H1 (cell line): ENCODE data around the gene CSRP1. TPM values are rescaled to one million over a fixed set of nuclear protein-coding genes. Genes with fewer than 3 reads are reported as not detected.

ENCODE experiments used
- CTCF ChIA-PET: fragments of 300-600 bp; sonication (Branson Sonifier 250); formaldehyde crosslinking; loops from one replicate; lab custom pipeline; 2021; ENCODE audit not compliant: partially characterized antibody; lab: Charles Lee
- POLR2A ChIA-PET: fragments of 300-600 bp; sonication (Branson Sonifier 250); formaldehyde crosslinking; loops from one replicate; lab custom pipeline; 2021; ENCODE audit warnings: inconsistent platforms; ENCODE audit not compliant: partially characterized antibody; lab: Charles Lee
- DNase-seq, 2 experiments: peaks; one replicate each; pipeline versions ENCODE4 v3.0.0 to v3.0.0-alpha.2; 2010 to 2022; ENCODE audit warnings: low spot score in 2 of 2, low read depth in 1 of 2, mixed read lengths in 1 of 2
- FAIRE-seq: peaks from 2 replicates; lab custom pipeline; 2011; peaks lifted over from hg19 to GRCh38; lab: Jason Lieb, UNC
- H2AFZ ChIP-seq: 2 replicates; pipeline ENCODE4 v1.8.1; 2012; ENCODE audit warnings: low read length, inconsistent platforms
- H2AK5ac ChIP-seq: 2 replicates; pipeline ENCODE4 v1.6.1; 2013; ENCODE audit warnings: low read depth, low read length
- H2BK120ac ChIP-seq: replicated peaks from 2 replicates; pipeline ENCODE3; 2013; ENCODE audit warnings: low read depth, low read length, inconsistent platforms
- H2BK12ac ChIP-seq: 2 replicates; pipeline ENCODE4 v1.6.1; 2013; ENCODE audit warnings: low read depth, low read length
- H2BK15ac ChIP-seq: 2 replicates; pipeline ENCODE4 v1.6.1; 2013; ENCODE audit warnings: low read length
- H2BK20ac ChIP-seq: 2 replicates; pipeline ENCODE4 v1.6.1; 2013; ENCODE audit warnings: low read length
- H2BK5ac ChIP-seq: 2 replicates; pipeline ENCODE4 v1.6.1; 2013; ENCODE audit warnings: low read depth, low read length
- H3K14ac ChIP-seq: 2 replicates; pipeline ENCODE4 v1.6.1; 2013; ENCODE audit warnings: inconsistent platforms; ENCODE audit not compliant: insufficient read length
- H3K18ac ChIP-seq: 2 replicates; pipeline ENCODE4 v1.6.1; 2013; ENCODE audit warnings: low read length; ENCODE audit errors: extremely low read depth
- H3K23ac ChIP-seq: 2 replicates; pipeline ENCODE4 v1.6.1; 2013; ENCODE audit warnings: inconsistent platforms; ENCODE audit not compliant: insufficient read length
- H3K23me2 ChIP-seq: 2 replicates; pipeline ENCODE4 v1.6.1; 2013; ENCODE audit warnings: low read depth, low read length
- H3K27ac ChIP-seq: 2 replicates; pipeline ENCODE4 v1.6.1; 2011; ENCODE audit warnings: low read depth, low read length, inconsistent platforms
- H3K27me3 ChIP-seq, 4 experiments: replicated peaks in 1 of 4; 1 replicate in 1 of 4; 2 replicates in 3 of 4; pipeline versions ENCODE4 v1.6.1 to v1.8.1; 2011 to 2013; ENCODE audit warnings: low read length in 3 of 4, mild to moderate bottlenecking in 3 of 4, inconsistent platforms in 2 of 4, mixed read lengths in 2 of 4, moderate library complexity in 1 of 4; ENCODE audit not compliant: control insufficient read depth in 3 of 4, insufficient read depth in 3 of 4; ENCODE audit errors: extremely low read depth in 1 of 4
- H3K36me3 ChIP-seq, 4 experiments: 2 replicates each; pipeline versions ENCODE4 v1.6.1 to v1.8.1; 2011 to 2013; ENCODE audit warnings: mild to moderate bottlenecking in 4 of 4, low read length in 3 of 4, moderate library complexity in 2 of 4, control low read depth in 1 of 4, inconsistent platforms in 1 of 4; ENCODE audit not compliant: insufficient read depth in 4 of 4, control insufficient read depth in 2 of 4
- H3K4ac ChIP-seq: replicated peaks from 2 replicates; pipeline ENCODE3; 2013; ENCODE audit warnings: low read length, low read depth, mixed read lengths, inconsistent platforms; ENCODE audit not compliant: insufficient read length
- H3K4me1 ChIP-seq, 4 experiments: replicated peaks in 1 of 4; 1 replicate in 1 of 4; 2 replicates in 3 of 4; pipeline versions ENCODE4 v1.6.1 to v1.8.1; 2011 to 2013; ENCODE audit warnings: low read length in 3 of 4, inconsistent platforms in 2 of 4, mixed read lengths in 1 of 4; ENCODE audit not compliant: insufficient read depth in 4 of 4, control insufficient read depth in 3 of 4
- H3K4me2 ChIP-seq, 2 experiments: 2 replicates each; pipeline versions ENCODE4 v1.6.1 to v1.8.1; 2011 to 2013; ENCODE audit warnings: low read depth in 2 of 2, low read length in 2 of 2, control low read depth in 1 of 2, inconsistent platforms in 1 of 2, mild to moderate bottlenecking in 1 of 2; ENCODE audit not compliant: insufficient read depth in 1 of 2
- H3K4me3 ChIP-seq, 4 experiments: fragments of 200-600, 300-600 bp in 1 of 4; sonication (generic), shearing (Covaris generic), sonication (Bioruptor Twin) in 1 of 4; 2 replicates each; pipeline versions ENCODE4 v1.5.1 to v1.8.1; 2011 to 2016; ENCODE audit warnings: low read length in 4 of 4, low read depth in 3 of 4, control low read depth in 2 of 4, inconsistent platforms in 2 of 4, mild to moderate bottlenecking in 2 of 4, mixed read lengths in 1 of 4, moderate library complexity in 1 of 4; ENCODE audit not compliant: insufficient read depth in 2 of 4; ENCODE audit errors: extremely low read depth in 1 of 4
- H3K56ac ChIP-seq: replicated peaks from 2 replicates; pipeline ENCODE3; 2013; ENCODE audit warnings: low read depth, mild to moderate bottlenecking, mixed read lengths, low read length, inconsistent platforms; ENCODE audit not compliant: insufficient read length
- H3K79me1 ChIP-seq: 2 replicates; pipeline ENCODE4 v1.6.1; 2013; ENCODE audit warnings: low read depth, low read length, control low read depth
- H3K79me2 ChIP-seq, 2 experiments: 2 replicates each; pipeline versions ENCODE4 v1.6.1 to v1.8.1; 2012 to 2013; ENCODE audit warnings: low read length in 2 of 2, mild to moderate bottlenecking in 2 of 2, inconsistent platforms in 1 of 2; ENCODE audit not compliant: insufficient read depth in 2 of 2, control insufficient read depth in 1 of 2
- H3K9ac ChIP-seq, 4 experiments: replicated peaks in 1 of 4; 1 replicate in 1 of 4; 2 replicates in 3 of 4; pipeline versions ENCODE4 v1.6.1 to v1.8.1; 2011 to 2013; ENCODE audit warnings: low read depth in 3 of 4, low read length in 3 of 4, control low read depth in 2 of 4, mild to moderate bottlenecking in 2 of 4, moderate library complexity in 2 of 4, inconsistent platforms in 1 of 4; ENCODE audit errors: extremely low read depth in 1 of 4
- H3K9me3 ChIP-seq, 2 experiments: 2 replicates each; pipeline versions ENCODE4 v1.6.1 to v1.8.1; 2012 to 2013; ENCODE audit warnings: mild to moderate bottlenecking in 2 of 2, moderate library complexity in 2 of 2, control low read depth in 1 of 2, inconsistent platforms in 1 of 2, low read depth in 1 of 2, low read length in 1 of 2, mixed read lengths in 1 of 2; ENCODE audit not compliant: insufficient read depth in 2 of 2
- H4K20me1 ChIP-seq, 2 experiments: replicated peaks in 1 of 2; 2 replicates each; pipeline versions ENCODE3 to v1.8.1; 2011 to 2013; ENCODE audit warnings: inconsistent platforms in 2 of 2, low read length in 2 of 2, mild to moderate bottlenecking in 1 of 2; ENCODE audit not compliant: insufficient read depth in 2 of 2, control insufficient read depth in 1 of 2
- H4K5ac ChIP-seq: 2 replicates; pipeline ENCODE4 v1.6.1; 2013; ENCODE audit warnings: low read length, low read depth, mixed read lengths, inconsistent platforms; ENCODE audit not compliant: insufficient read length
- H4K8ac ChIP-seq: 2 replicates; pipeline ENCODE4 v1.8.0; 2013; ENCODE audit warnings: mild to moderate bottlenecking, moderate library complexity, low read length, inconsistent platforms; ENCODE audit not compliant: insufficient read depth; ENCODE audit errors: extremely low read depth
- H4K91ac ChIP-seq: replicated peaks from 2 replicates; pipeline ENCODE3; 2013; ENCODE audit warnings: low read length, mixed read lengths, inconsistent platforms; ENCODE audit not compliant: insufficient read length
- CHD2 ChIP-seq: IDR thresholded peaks from 2 replicates; pipeline ENCODE4 v1.6.1; 2012; ENCODE audit warnings: low read length, improper control_type of control experiment
- HDAC6 ChIP-seq: IDR thresholded peaks from one replicate; pipeline ENCODE4 v1.7.1; 2012; ENCODE audit warnings: low read depth, mild to moderate bottlenecking, inconsistent platforms, low read length, moderate library complexity
- JUN ChIP-seq: IDR thresholded peaks from 2 replicates; pipeline ENCODE4 v1.6.1; 2011; ENCODE audit warnings: low read depth, mild to moderate bottlenecking, improper control_type of control experiment, low read length
- KDM4A ChIP-seq: IDR thresholded peaks from one replicate; pipeline ENCODE4 v1.7.1; 2012; ENCODE audit warnings: low read depth, mild to moderate bottlenecking, moderate library complexity, low read length, inconsistent platforms; ENCODE audit not compliant: severe bottlenecking
- MAFK ChIP-seq: IDR thresholded peaks from 2 replicates; pipeline ENCODE4 v1.6.1; 2012; ENCODE audit warnings: low read depth, mild to moderate bottlenecking, improper control_type of control experiment, low read length
- POLR2AphosphoS5 ChIP-seq: IDR thresholded peaks from 2 replicates; pipeline ENCODE4 v1.6.1; 2011; ENCODE audit warnings: low read depth, low read length
- POU5F1 ChIP-seq: IDR thresholded peaks from 2 replicates; pipeline ENCODE4 v1.6.1; 2011; ENCODE audit warnings: low read depth, mild to moderate bottlenecking, low read length, moderate library complexity
- RNF2 ChIP-seq: fragments of 200-900, 300-1000 bp; sonication (generic); IDR thresholded peaks from 2 replicates; pipeline ENCODE4 v1.7.1; 2016; ENCODE audit warnings: borderline replicate concordance, low read depth, mild to moderate bottlenecking, antibody characterized with exemption, low read length; ENCODE audit not compliant: poor library complexity, severe bottlenecking; ENCODE audit errors: missing control alignments
- WGBS, 2 experiments: shearing (Covaris generic) in 1 of 2; methylation state at CpG; one replicate each; pipeline versions ENCODE4 v1.1.6 to v1.1.7; 2013 to 2015; ENCODE audit warnings: low lambda C conversion rate in 2 of 2, mixed read lengths in 2 of 2, inconsistent platforms in 1 of 2, low coverage in 1 of 2, missing lambda C conversion rate in 1 of 2; ENCODE audit not compliant: insufficient replicate concordance in 2 of 2, insufficient coverage in 1 of 2, insufficient read length in 1 of 2; ENCODE audit errors: extremely low coverage in 1 of 2, missing lambda C conversion rate in 1 of 2; 5-methylcytosine and 5-hydroxymethylcytosine counted together
- polyA plus RNA-seq, 7 experiments: library from polyadenylated mRNA; depleted of rRNA in 3 of 7; stranded (reverse) in 5 of 7; unstranded in 2 of 7; fragments of >200 nt in 5 of 7; fragments of 200-250 nt in 2 of 7; gene quantifications; 1 replicate in 5 of 7; 2 replicates in 1 of 7; 4 replicates in 1 of 7; pipeline versions ENCODE4 v1.2.1 to v1.2.3, GENCODE V29; 2011 to 2013; ENCODE audit warnings: missing spikeins in 2 of 7, mixed read lengths in 2 of 7
- total RNA-seq: library from RNA; stranded (reverse); fragmentation: NEBNext Ultra II Directional; extraction: Animal tissue kit (Norgen Biotek cat#: 25700); gene quantifications from 2 replicates; pipeline ENCODE4 v1.2.1, GENCODE V29; 2021
- TF ChIP-seq, protein P1 (sequence below): IDR thresholded peaks from 2 replicates; pipeline ENCODE4 v1.6.1; 2011; ENCODE audit warnings: low read length, improper control_type of control experiment

The CSRP1 gene
- total and polyA plus RNA-seq, 2 of the 8 experiments (the other 6 are each of a cell fraction or from before 2014, with no cell fraction given) = 14.2 to 22.3 TPM

DNA sequence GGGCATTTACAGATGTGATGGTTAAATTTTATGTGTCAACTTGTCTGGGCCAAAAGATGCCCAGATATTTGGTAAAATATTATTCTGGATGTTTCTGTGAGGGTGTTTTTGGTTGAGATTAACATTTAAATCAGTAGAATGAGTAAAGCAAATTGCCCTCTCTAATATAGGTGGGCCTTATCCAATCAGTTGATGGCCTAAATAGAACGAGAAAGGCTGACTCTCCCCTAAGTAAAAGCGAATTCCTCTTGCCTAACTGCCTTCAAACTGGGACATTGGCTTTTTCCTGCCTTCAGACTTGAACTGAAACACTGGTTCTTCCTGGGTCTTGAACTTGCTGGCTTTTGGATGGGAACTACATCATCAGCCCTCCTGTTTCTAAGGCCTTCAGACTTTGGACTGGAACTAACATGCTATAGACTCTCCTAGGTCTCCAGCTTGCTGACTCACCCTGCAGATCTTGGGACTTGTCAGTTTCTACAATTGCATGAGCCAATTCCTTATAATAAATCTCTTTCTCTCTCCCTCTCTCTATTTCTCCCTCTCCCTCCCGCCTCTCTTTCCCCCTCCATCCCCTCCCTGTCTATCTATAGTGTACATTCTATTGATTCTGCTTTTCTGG is 21.8 kb upstream of the CSRP1 start:
- Histone ChIP-seq H4K5ac (no peak overlapping the region), H3K27ac (no peak overlapping the region), H3K4ac (no peak overlapping the region), H3K9ac (no peak overlapping the region), H2AK5ac (no peak overlapping the region), H2BK5ac (no peak overlapping the region), H3K4me3 (no peak overlapping the region), H4K8ac (no peak overlapping the region), H3K23ac (no peak overlapping the region), H2BK12ac (no peak overlapping the region), H2BK15ac (no peak overlapping the region), H3K4me2 (no peak overlapping the region), H3K18ac (no peak overlapping the region), H3K27me3 (no peaks in the 10 kb centered on the region), H3K79me2 (no peaks in the 10 kb centered on the region), H4K91ac (no peak overlapping the region), H3K56ac (no peak overlapping the region), H3K79me1 (no peaks in the 10 kb centered on the region), H3K36me3 (no peaks in the 10 kb centered on the region), H3K14ac (no peak overlapping the region), H2AFZ (no peak overlapping the region), H3K23me2 (no peaks in the 10 kb centered on the region), H4K20me1 (no peaks in the 10 kb centered on the region), H2BK20ac (no peak overlapping the region), H2BK120ac (no peak overlapping the region), H3K9me3 (no peaks in the 10 kb centered on the region), H3K4me1 (peaks cover 0 to 5% (median 3%) of the 10 kb centered on the region in 4 experiments; a peak in 3 of 7 replicates)
- ChIA-PET POLR2A (interaction anchor here (0.6 kb wide), 1 partner anchor 22 kb away, joined by 3 read pairs; no protein-coding TSS in a partner anchor), CTCF (interaction anchor here (0.7 to 43.8 kb wide), 13 partner anchors 9 to 719 kb away, joined by 3 to 929 read pairs (median 6); partner anchors contain the start of gene CSRP1)
- FAIRE-seq (no peak), DNase-seq (no peak)
- TF ChIP-seq CHD2 (no peak), JUN (no peak), RNF2 (no peak), MAFK (no peak), POU5F1 (no peak), HDAC6 (no peak), POLR2AphosphoS5 (no peak), KDM4A (no peak)
- TF ChIP-seq, protein P1, sequence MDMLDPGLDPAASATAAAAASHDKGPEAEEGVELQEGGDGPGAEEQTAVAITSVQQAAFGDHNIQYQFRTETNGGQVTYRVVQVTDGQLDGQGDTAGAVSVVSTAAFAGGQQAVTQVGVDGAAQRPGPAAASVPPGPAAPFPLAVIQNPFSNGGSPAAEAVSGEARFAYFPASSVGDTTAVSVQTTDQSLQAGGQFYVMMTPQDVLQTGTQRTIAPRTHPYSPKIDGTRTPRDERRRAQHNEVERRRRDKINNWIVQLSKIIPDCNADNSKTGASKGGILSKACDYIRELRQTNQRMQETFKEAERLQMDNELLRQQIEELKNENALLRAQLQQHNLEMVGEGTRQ = no peak
- WGBS, 2 experiments = 73 to 100% methylated on average over 1 to 3 of the region's 3 CpGs
